DND-41 (cell line): ENCODE measurements around the gene SLC39A11.
"Not testable (repeated sequence)": the region's sequence is repeated elsewhere in the genome, so short reads cannot be mapped to it uniquely, and the experiment has no call there.

Experiments used
- ATAC-seq: fragments of 200-7000 bp; cut with Tn5 transposase; 3 replicates; pipeline ENCODE4 v1.9.1; 2021; ENCODE audit warnings: low read depth; ENCODE audit not compliant: insufficient read depth
- DNase-seq: peaks from one replicate; pipeline ENCODE4 v3.0.0-alpha.2; 2020
- H2AFZ ChIP-seq: 2 replicates; pipeline ENCODE4 v1.6.0; 2012; ENCODE audit warnings: low read depth, low read length
- H3K27ac ChIP-seq: 2 replicates; pipeline ENCODE4 v1.5.1; 2012; ENCODE audit warnings: low read length, inconsistent platforms
- H3K27me3 ChIP-seq: fragments of 200-600 bp; sonication (generic); 2 replicates; pipeline ENCODE4 v1.6.0; 2012; ENCODE audit warnings: low read length, mild to moderate bottlenecking, inconsistent platforms; ENCODE audit not compliant: insufficient read depth, poor library complexity
- H3K36me3 ChIP-seq: 2 replicates; pipeline ENCODE4 v1.5.1; 2012; ENCODE audit warnings: low read length, inconsistent platforms; ENCODE audit not compliant: insufficient read depth
- H3K4me1 ChIP-seq: 2 replicates; pipeline ENCODE4 v1.5.1; 2012; ENCODE audit warnings: mild to moderate bottlenecking, low read length; ENCODE audit not compliant: insufficient read depth
- H3K4me2 ChIP-seq: 2 replicates; pipeline ENCODE4 v1.6.0; 2012; ENCODE audit warnings: mild to moderate bottlenecking, moderate library complexity, low read length, inconsistent platforms; ENCODE audit not compliant: insufficient read depth
- H3K4me3 ChIP-seq, 2 experiments: fragments of 200-600 bp in 1 of 2; shearing (Covaris generic) in 1 of 2; 2 replicates each; pipeline ENCODE4 v1.5.1; 2012 to 2016; ENCODE audit warnings: inconsistent platforms in 2 of 2, low read length in 2 of 2, mild to moderate bottlenecking in 2 of 2, low read depth in 1 of 2, moderate library complexity in 1 of 2
- H3K79me2 ChIP-seq: 2 replicates; pipeline ENCODE4 v1.6.0; 2012; ENCODE audit warnings: low read length, inconsistent platforms; ENCODE audit not compliant: insufficient read depth
- H3K9ac ChIP-seq: 2 replicates; pipeline ENCODE4 v1.6.0; 2012; ENCODE audit warnings: low read depth, mild to moderate bottlenecking, inconsistent platforms, low read length, moderate library complexity
- H3K9me3 ChIP-seq: 2 replicates; pipeline ENCODE4 v1.5.1; 2012; ENCODE audit warnings: low read length, moderate library complexity, mild to moderate bottlenecking, inconsistent platforms; ENCODE audit not compliant: insufficient read depth, severe bottlenecking
- H4K20me1 ChIP-seq: 2 replicates; pipeline ENCODE4 v1.6.0; 2012; ENCODE audit warnings: low read length; ENCODE audit not compliant: insufficient read depth
- EZH2 ChIP-seq: IDR thresholded peaks from 3 replicates; pipeline ENCODE4 v1.6.1; 2012; ENCODE audit warnings: borderline replicate concordance, low read depth, mild to moderate bottlenecking, moderate library complexity, low read length, inconsistent platforms; ENCODE audit not compliant: severe bottlenecking
- TF ChIP-seq, protein P1 (sequence below): IDR thresholded peaks from 2 replicates; pipeline ENCODE4 v1.5.1; 2012; ENCODE audit warnings: borderline replicate concordance, low read length, moderate library complexity, mild to moderate bottlenecking; ENCODE audit not compliant: poor library complexity, severe bottlenecking; ENCODE audit errors: extremely low read depth

SLC39A11 gene

DNA sequence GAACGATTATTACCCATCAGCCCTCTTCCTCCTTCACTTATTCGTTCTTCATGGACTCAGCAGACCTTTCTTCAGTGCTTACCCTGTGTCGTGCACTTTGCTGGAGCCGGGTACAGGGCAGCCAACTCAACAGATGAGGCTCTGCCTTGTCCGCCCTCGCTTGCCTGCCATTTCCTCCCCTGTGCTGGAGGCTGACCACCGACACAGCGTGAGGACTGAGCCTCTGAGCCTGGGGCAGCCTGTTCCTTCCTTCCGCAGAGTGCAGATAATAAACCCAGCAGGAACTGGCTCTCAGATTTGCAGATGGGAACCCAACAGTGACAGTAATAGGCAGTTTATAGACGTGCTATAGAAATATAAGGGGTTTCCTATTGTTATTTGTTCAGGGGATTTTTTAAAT lies 7.0 kb upstream of the SLC39A11 start:
- Histone ChIP-seq H3K79me2 (no peaks in the 10 kb centered on the region), H3K27ac (no peak overlapping the region), H3K27me3 (no peaks in the 10 kb centered on the region), H3K36me3 (no peaks in the 10 kb centered on the region), H4K20me1 (no peaks in the 10 kb centered on the region; the same call in 1 of the 2 replicates), H3K4me3 (no peak overlapping the region), H3K9me3 (no peaks in the 10 kb centered on the region), H3K9ac (no peak overlapping the region), H2AFZ (no peak overlapping the region), H3K4me2 (no peak overlapping the region), H3K4me1 (no peaks in the 10 kb centered on the region)
- no peak for DNase-seq
- TF ChIP-seq EZH2: no peak
- TF ChIP-seq, protein P1, sequence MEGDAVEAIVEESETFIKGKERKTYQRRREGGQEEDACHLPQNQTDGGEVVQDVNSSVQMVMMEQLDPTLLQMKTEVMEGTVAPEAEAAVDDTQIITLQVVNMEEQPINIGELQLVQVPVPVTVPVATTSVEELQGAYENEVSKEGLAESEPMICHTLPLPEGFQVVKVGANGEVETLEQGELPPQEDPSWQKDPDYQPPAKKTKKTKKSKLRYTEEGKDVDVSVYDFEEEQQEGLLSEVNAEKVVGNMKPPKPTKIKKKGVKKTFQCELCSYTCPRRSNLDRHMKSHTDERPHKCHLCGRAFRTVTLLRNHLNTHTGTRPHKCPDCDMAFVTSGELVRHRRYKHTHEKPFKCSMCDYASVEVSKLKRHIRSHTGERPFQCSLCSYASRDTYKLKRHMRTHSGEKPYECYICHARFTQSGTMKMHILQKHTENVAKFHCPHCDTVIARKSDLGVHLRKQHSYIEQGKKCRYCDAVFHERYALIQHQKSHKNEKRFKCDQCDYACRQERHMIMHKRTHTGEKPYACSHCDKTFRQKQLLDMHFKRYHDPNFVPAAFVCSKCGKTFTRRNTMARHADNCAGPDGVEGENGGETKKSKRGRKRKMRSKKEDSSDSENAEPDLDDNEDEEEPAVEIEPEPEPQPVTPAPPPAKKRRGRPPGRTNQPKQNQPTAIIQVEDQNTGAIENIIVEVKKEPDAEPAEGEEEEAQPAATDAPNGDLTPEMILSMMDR: no peak
- no peak for ATAC-seq

- Histone ChIP-seq H3K4me2 (no peak overlapping the region), H3K27ac (no peak overlapping the region), H3K4me3 (no peak overlapping the region), H3K9ac (no peak overlapping the region), H3K4me1 (no peaks in the 10 kb centered on the region), H2AFZ (no peak overlapping the region), H3K79me2 (no peaks in the 10 kb centered on the region), H3K36me3 (no peaks in the 10 kb centered on the region), H3K9me3 (no peaks in the 10 kb centered on the region), H4K20me1 (no peaks in the 10 kb centered on the region; the same call in 1 of the 2 replicates), H3K27me3 (no peaks in the 10 kb centered on the region)
- DNase-seq: no peak
- no peak for TF ChIP-seq EZH2
- TF ChIP-seq, protein P1: no peak
- no peak for ATAC-seq
These were observed 6.4 kb upstream of the SLC39A11 start for GRCh38 chr17:73098919-73099318.

DNA sequence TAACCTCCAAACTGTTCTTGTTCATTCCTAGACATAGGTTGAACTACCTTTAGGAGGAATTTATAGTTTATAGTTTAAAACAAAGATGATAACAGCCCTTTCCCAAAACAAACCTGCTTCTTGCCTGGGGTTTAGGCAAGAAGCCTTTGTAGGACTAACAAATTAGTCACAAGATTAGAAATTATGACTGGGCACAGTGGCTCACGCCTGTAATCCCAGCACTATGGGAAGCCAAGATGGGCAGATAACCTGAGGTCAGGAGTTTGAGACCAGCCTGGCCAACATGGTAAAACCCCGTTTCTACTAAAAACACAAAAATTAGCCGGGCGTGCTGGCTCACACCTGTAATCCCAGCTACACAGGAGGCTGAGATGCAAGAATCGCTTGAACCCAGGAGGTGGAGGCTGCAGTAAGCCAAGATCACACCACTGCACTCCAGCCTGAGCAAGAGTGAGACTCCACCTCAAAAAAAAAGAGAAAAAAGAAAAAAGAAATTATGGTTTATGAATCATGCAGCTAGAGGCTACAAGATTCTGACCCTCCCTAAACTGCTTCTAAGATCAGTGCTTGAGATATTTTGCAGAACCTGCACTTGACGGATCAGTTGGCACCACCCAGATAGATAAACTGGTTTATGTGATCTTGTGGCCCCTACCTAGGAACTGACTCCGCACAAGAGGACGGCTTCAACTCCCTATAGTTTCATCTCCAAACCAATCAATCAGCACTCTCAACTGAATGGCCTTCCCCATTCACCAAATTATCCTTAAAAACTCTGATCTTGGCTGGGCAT lies 5.7 kb upstream of the SLC39A11 start:
- not testable (repeated sequence) for H3K4me3 ChIP-seq, H2AFZ ChIP-seq, H3K4me1 ChIP-seq, H3K4me2 ChIP-seq, H3K9ac ChIP-seq, ATAC-seq, H3K27me3 ChIP-seq, H3K36me3 ChIP-seq, H3K79me2 ChIP-seq, DNase-seq, H4K20me1 ChIP-seq, H3K9me3 ChIP-seq, H3K27ac ChIP-seq

GRCh38 chr17:73096866-73097265 lies 4.4 kb upstream of the SLC39A11 start:
- no peak for ATAC-seq

More at GRCh38 chr17:73096866-73097265, 4.4 kb upstream of the SLC39A11 start:
- no peaks in the 10 kb centered on the region for H3K36me3 ChIP-seq
- H3K4me1 ChIP-seq: peaks cover 11% of the 10 kb centered on the region
- H3K9me3 ChIP-seq: no peaks in the 10 kb centered on the region
- no peak overlapping the region for H3K9ac ChIP-seq
- no peak overlapping the region for H3K4me2 ChIP-seq
- no peak for DNase-seq
- no peaks in the 10 kb centered on the region; the same call in 1 of the 2 replicates for H4K20me1 ChIP-seq
- H3K27ac ChIP-seq: no peak overlapping the region
- H3K4me3 ChIP-seq: no peak overlapping the region
- no peak overlapping the region for H2AFZ ChIP-seq
- no peak for TF ChIP-seq EZH2
- TF ChIP-seq, protein P1: no peak
- H3K27me3 ChIP-seq: no peaks in the 10 kb centered on the region
- H3K79me2 ChIP-seq: peaks cover 3% of the 10 kb centered on the region
